ENCODE measurements around the gene HABP4. TPM values are rescaled to one million over a fixed set of nuclear protein-coding genes. Genes with fewer than 3 reads are reported as not detected.

Gene HABP4
- total and polyA plus RNA-seq, 9 of the 15 experiments (the other 6 are each of a cell fraction or from before 2014, with no cell fraction given), result 0.38 to 2.4 (median 1.9) TPM

- TF ChIP-seq, protein P1, sequence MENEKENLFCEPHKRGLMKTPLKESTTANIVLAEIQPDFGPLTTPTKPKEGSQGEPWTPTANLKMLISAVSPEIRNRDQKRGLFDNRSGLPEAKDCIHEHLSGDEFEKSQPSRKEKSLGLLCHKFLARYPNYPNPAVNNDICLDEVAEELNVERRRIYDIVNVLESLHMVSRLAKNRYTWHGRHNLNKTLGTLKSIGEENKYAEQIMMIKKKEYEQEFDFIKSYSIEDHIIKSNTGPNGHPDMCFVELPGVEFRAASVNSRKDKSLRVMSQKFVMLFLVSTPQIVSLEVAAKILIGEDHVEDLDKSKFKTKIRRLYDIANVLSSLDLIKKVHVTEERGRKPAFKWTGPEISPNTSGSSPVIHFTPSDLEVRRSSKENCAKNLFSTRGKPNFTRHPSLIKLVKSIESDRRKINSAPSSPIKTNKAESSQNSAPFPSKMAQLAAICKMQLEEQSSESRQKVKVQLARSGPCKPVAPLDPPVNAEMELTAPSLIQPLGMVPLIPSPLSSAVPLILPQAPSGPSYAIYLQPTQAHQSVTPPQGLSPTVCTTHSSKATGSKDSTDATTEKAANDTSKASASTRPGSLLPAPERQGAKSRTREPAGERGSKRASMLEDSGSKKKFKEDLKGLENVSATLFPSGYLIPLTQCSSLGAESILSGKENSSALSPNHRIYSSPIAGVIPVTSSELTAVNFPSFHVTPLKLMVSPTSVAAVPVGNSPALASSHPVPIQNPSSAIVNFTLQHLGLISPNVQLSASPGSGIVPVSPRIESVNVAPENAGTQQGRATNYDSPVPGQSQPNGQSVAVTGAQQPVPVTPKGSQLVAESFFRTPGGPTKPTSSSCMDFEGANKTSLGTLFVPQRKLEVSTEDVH (IDR thresholded peaks at IDR 0.05; ENCODE audit: low read depth, partially characterized antibody), result no peak
- no peak for TF ChIP-seq POLR2G (IDR thresholded peaks at IDR 0.05; ENCODE audit: low read depth, low read length)
- peak; percentile 35; the same call in 1 of the 2 replicates for TF ChIP-seq SMARCA4 (IDR thresholded peaks at IDR 0.05)
- TF ChIP-seq NR2C2 (CRISPR knock-in tag; IDR thresholded peaks at IDR 0.05), result no peak
- peak; percentile 87 for TF ChIP-seq NR2C2 (tag; IDR thresholded peaks at IDR 0.05)
- no peak for TF ChIP-seq ZNF232 (CRISPR knock-in tag; IDR thresholded peaks at IDR 0.05)
- TF ChIP-seq, protein P2, sequence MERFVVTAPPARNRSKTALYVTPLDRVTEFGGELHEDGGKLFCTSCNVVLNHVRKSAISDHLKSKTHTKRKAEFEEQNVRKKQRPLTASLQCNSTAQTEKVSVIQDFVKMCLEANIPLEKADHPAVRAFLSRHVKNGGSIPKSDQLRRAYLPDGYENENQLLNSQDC (CRISPR knock-in tag; IDR thresholded peaks at IDR 0.05), result no peak
- TF ChIP-seq NR2C1 (IDR thresholded peaks at IDR 0.05), result peak; percentile 46; the same call in 1 of the 2 replicates
- peak; percentile 95 for TF ChIP-seq NR2C1 (tag; IDR thresholded peaks at IDR 0.05)
- peak; percentile 40; the same call in 1 of the 2 replicates for TF ChIP-seq EP300 (IDR thresholded peaks at IDR 0.05; ENCODE audit: low read length)
- TF ChIP-seq ZNF165 (CRISPR knock-in tag; IDR thresholded peaks at IDR 0.05; ENCODE audit: borderline replicate concordance), result peak; percentile 97
- no peak for TF ChIP-seq SUPT5H (IDR thresholded peaks at IDR 0.05)
- peak; percentile 80; the same call in 1 of the 2 replicates for TF ChIP-seq ZNF3 (CRISPR knock-in tag; IDR thresholded peaks at IDR 0.05)
- no peak for TF ChIP-seq NKRF (IDR thresholded peaks at IDR 0.05; ENCODE audit: borderline replicate concordance)
- TF ChIP-seq AFF4 (CRISPR knock-in tag; IDR thresholded peaks at IDR 0.05), result no peak
- TF ChIP-seq PCBP2 (IDR thresholded peaks at IDR 0.05; ENCODE audit: low read depth, low read length, poor library complexity, severe bottlenecking), result no peak
- TF ChIP-seq HNRNPLL (IDR thresholded peaks at IDR 0.05; ENCODE audit: low read depth, low read length, poor library complexity, severe bottlenecking), result no peak
- no peak for TF ChIP-seq TFAM (CRISPR knock-in tag; conservative IDR thresholded peaks at IDR 0.05)
- TF ChIP-seq RBBP5 (IDR thresholded peaks at IDR 0.05; ENCODE audit: borderline replicate concordance, insufficient read depth, low read length, poor library complexity, severe bottlenecking), result no peak
- no peak for TF ChIP-seq ZZZ3 (IDR thresholded peaks at IDR 0.05)
These were observed 29.3 kb upstream of the HABP4 start (continued) for GRCh38 chr9:96420468-96421219.
